Measurements from ENCODE around the gene SERTAD4.
A peak's percentile ranks its signal among the peaks of the same experiment; 100 is the strongest.
"Not testable (repeated sequence)": the region's sequence is repeated elsewhere in the genome, so short reads cannot be mapped to it uniquely, and the experiment has no call there.

Gene SERTAD4

DNA sequence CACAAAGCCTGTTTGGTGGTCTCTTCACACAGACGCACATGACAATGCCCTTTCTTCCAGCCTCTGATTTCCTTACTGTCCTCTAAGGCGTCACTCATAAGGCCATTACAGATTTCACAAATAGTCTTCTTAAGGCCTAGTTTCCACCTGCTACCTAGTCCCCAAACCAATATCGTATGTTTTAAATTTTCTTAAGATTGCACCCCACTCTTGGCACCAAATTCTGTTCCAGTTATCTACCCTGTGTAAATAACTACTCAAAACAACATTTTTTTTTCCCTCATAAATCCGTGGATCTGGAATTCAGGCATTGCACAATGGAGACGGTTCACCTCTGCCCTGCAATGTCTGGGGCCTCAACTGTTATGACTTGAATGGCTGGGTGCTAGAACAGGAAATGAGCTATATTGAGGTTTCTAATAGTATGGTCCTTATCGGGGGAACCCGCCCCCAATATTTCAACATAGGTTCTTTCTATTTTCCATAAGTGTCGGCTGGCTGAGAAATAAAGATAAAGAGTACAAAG is 36.9 kb upstream of the SERTAD4 start:
- Histone ChIP-seq H2BK120ac (ENCODE audit: insufficient read depth, low read length, poor library complexity) (no peak overlapping the region), H3K4me1 (ENCODE audit: control insufficient read depth in 1 of 2, insufficient read depth in 2 of 2, low read length in 2 of 2) (no peaks in the 10 kb centered on the region), H3K4ac (ENCODE audit: low read depth, low read length) (no peak overlapping the region), H4K12ac (ENCODE audit: low read depth, low read length) (no peak overlapping the region), H2AK5ac (ENCODE audit: low read length) (no peak overlapping the region), H3K4me2 (ENCODE audit: low read length) (no peak overlapping the region), H4K91ac (ENCODE audit: low read depth, low read length) (no peak overlapping the region), H2BK12ac (ENCODE audit: low read length) (no peak overlapping the region), H3K18ac (ENCODE audit: low read length) (no peak overlapping the region), H3K23ac (ENCODE audit: low read length) (no peak overlapping the region), H2AFZ (ENCODE audit: insufficient read depth, low read length, poor library complexity) (no peak overlapping the region), H3K4me3 (ENCODE audit: low read depth, low read length) (no peak overlapping the region), H3K9ac (ENCODE audit: low read length) (no peak overlapping the region), H4K8ac (ENCODE audit: low read depth, low read length) (no peak overlapping the region), H3K14ac (ENCODE audit: low read length) (no peak overlapping the region), H3K79me2 (ENCODE audit: control insufficient read depth, insufficient read depth, low read length, poor library complexity) (no peaks in the 10 kb centered on the region), H3K79me1 (ENCODE audit: low read length) (no peaks in the 10 kb centered on the region), H3K27ac (ENCODE audit: low read depth, low read length) (no peak overlapping the region), H3K9me3 (ENCODE audit: insufficient read depth, low read depth, low read length) (peaks cover 1% of the 10 kb centered on the region), H3K36me3 (ENCODE audit: control insufficient read depth in 1 of 2, insufficient read depth in 2 of 2, low read length in 2 of 2) (no peaks in the 10 kb centered on the region), H2BK5ac (ENCODE audit: low read depth, low read length, poor library complexity) (no peak overlapping the region), H3K27me3 (ENCODE audit: insufficient read depth, low read length) (no peaks in the 10 kb centered on the region)
- DNase-seq, result peak; percentile 69 to 87
- WGBS (ENCODE audit: extremely low coverage, insufficient coverage, insufficient read length), result no CpG with 5 or more reads among the region's 8 CpGs

DNA sequence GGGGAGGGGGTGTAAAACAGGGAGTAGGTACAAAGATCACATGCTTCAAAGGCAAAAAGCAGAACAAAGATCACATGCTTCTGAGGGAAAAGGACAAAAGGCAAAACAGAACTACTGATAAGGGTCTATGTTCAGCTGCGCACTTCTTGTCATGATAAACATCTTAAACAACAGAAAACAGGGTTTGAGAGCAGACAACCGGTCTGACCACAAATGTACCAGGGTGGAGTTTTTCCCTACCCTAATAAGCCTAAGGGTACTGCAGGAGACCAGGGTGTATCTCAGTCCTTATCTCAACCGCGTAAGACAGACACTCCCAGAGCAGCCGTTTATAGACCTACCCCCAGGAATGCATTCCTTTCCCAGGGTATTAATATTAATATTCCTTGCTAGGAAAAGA is 36.3 kb upstream of the SERTAD4 start:
- not testable (repeated sequence) for H4K12ac ChIP-seq (ENCODE audit: low read depth, low read length); H3K79me2 ChIP-seq (ENCODE audit: control insufficient read depth, insufficient read depth, low read length, poor library complexity); H3K4me2 ChIP-seq (ENCODE audit: low read length); H3K9me3 ChIP-seq (ENCODE audit: insufficient read depth, low read depth, low read length); H4K8ac ChIP-seq (ENCODE audit: low read depth, low read length); H3K36me3 ChIP-seq (ENCODE audit: control insufficient read depth in 1 of 2, insufficient read depth in 2 of 2, low read length in 2 of 2); H3K14ac ChIP-seq (ENCODE audit: low read length); H4K91ac ChIP-seq (ENCODE audit: low read depth, low read length); H3K4me1 ChIP-seq (ENCODE audit: control insufficient read depth in 1 of 2, insufficient read depth in 2 of 2, low read length in 2 of 2); H2AK5ac ChIP-seq (ENCODE audit: low read length); H3K4ac ChIP-seq (ENCODE audit: low read depth, low read length); H3K27ac ChIP-seq (ENCODE audit: low read depth, low read length); H3K4me3 ChIP-seq (ENCODE audit: low read depth, low read length); H3K27me3 ChIP-seq (ENCODE audit: insufficient read depth, low read length); H2BK12ac ChIP-seq (ENCODE audit: low read length); H2BK5ac ChIP-seq (ENCODE audit: low read depth, low read length, poor library complexity); H3K79me1 ChIP-seq (ENCODE audit: low read length); H3K9ac ChIP-seq (ENCODE audit: low read length); H2AFZ ChIP-seq (ENCODE audit: insufficient read depth, low read length, poor library complexity); H2BK120ac ChIP-seq (ENCODE audit: insufficient read depth, low read length, poor library complexity); H3K18ac ChIP-seq (ENCODE audit: low read length); H3K23ac ChIP-seq (ENCODE audit: low read length)
- WGBS (ENCODE audit: extremely low coverage, insufficient coverage, insufficient read length), result no CpG with 5 or more reads among the region's 5 CpGs
- peak; percentile 79 to 91 for DNase-seq

DNA sequence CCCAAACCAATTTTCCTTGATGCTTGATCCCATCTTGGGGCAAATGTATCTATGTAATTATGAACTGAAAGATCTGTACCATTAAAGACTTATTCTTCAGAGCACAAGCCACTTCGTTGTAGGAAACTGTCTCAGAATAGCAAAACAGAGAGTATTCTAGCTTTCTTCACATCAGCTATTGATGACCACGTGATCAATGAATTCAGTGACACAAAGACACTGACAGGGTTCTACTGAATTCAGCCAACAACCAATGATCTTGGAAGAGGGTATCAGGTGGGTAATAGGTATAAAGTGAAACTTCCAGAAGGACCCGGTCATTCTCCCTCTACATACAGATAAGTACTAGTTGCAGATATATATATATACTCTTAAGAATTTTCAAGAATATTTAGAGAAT is 33.8 kb upstream of the SERTAD4 start:
- Histone ChIP-seq H3K79me2 (ENCODE audit: control insufficient read depth, insufficient read depth, low read length, poor library complexity) (no peaks in the 10 kb centered on the region), H2AFZ (ENCODE audit: insufficient read depth, low read length, poor library complexity) (no peak overlapping the region), H2BK12ac (ENCODE audit: low read length) (no peak overlapping the region), H3K36me3 (ENCODE audit: control insufficient read depth in 1 of 2, insufficient read depth in 2 of 2, low read length in 2 of 2) (no peaks in the 10 kb centered on the region), H2BK5ac (ENCODE audit: low read depth, low read length, poor library complexity) (no peak overlapping the region), H3K14ac (ENCODE audit: low read length) (no peak overlapping the region), H3K4me2 (ENCODE audit: low read length) (no peak overlapping the region), H3K4ac (ENCODE audit: low read depth, low read length) (no peak overlapping the region), H3K9ac (ENCODE audit: low read length) (no peak overlapping the region), H2AK5ac (ENCODE audit: low read length) (no peak overlapping the region), H3K4me3 (ENCODE audit: low read depth, low read length) (no peak overlapping the region), H3K9me3 (ENCODE audit: insufficient read depth, low read depth, low read length) (no peaks in the 10 kb centered on the region), H3K27me3 (ENCODE audit: insufficient read depth, low read length) (no peaks in the 10 kb centered on the region), H2BK120ac (ENCODE audit: insufficient read depth, low read length, poor library complexity) (no peak overlapping the region), H3K79me1 (ENCODE audit: low read length) (no peaks in the 10 kb centered on the region), H3K27ac (ENCODE audit: low read depth, low read length) (no peak overlapping the region), H3K18ac (ENCODE audit: low read length) (no peak overlapping the region), H4K91ac (ENCODE audit: low read depth, low read length) (no peak overlapping the region), H3K4me1 (ENCODE audit: control insufficient read depth in 1 of 2, insufficient read depth in 2 of 2, low read length in 2 of 2) (no peaks in the 10 kb centered on the region), H4K12ac (ENCODE audit: low read depth, low read length) (no peak overlapping the region), H3K23ac (ENCODE audit: low read length) (no peak overlapping the region), H4K8ac (ENCODE audit: low read depth, low read length) (no peak overlapping the region)
- WGBS (ENCODE audit: extremely low coverage, insufficient coverage, insufficient read length), result no CpG with 5 or more reads among the region's 3 CpGs
- no peak for DNase-seq

DNA sequence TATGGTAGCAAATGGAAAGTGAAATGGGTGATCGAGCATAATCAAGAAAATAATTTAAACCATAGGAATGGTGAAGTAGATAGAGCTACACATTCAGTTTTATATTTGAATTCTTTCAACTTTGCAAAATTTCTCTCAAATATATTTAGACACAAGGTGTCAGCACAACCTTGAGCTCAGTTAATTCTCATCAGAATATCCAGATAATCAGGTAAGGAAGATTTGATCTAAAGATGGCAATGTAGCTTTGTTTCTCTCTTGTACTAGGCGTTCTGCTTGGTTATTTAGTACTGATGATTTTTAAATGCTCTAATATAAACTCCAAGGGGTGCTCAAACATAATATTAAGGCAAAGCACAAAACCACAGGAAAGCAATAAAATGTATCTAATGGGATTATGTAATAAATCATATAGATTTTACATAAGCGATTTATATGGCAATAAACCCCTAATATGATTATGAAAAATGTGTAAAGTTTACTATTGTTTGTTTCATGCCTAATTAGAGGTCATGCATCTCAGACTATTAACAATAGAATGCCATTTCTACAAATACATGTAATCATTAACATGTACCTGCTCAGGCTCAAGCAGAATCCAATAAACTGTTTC is 32.4 kb upstream of the SERTAD4 start:
- H4K8ac ChIP-seq (ENCODE audit: low read depth, low read length), result no peak overlapping the region
- no peak overlapping the region for H2AK5ac ChIP-seq (ENCODE audit: low read length)
- H3K4me2 ChIP-seq (ENCODE audit: low read length), result no peak overlapping the region
- H2AFZ ChIP-seq (ENCODE audit: insufficient read depth, low read length, poor library complexity), result no peak overlapping the region
- DNase-seq, result no peak
- no peaks in the 10 kb centered on the region for H3K36me3 ChIP-seq (ENCODE audit: control insufficient read depth in 1 of 2, insufficient read depth in 2 of 2, low read length in 2 of 2)
- H3K14ac ChIP-seq (ENCODE audit: low read length), result no peak overlapping the region
- H4K91ac ChIP-seq (ENCODE audit: low read depth, low read length), result no peak overlapping the region
- whole genome bisulfite sequencing (ENCODE audit: extremely low coverage, insufficient coverage, insufficient read length), result no CpG with 5 or more reads among the region's 3 CpGs
- no peaks in the 10 kb centered on the region for H3K4me1 ChIP-seq (ENCODE audit: control insufficient read depth in 1 of 2, insufficient read depth in 2 of 2, low read length in 2 of 2)
- no peak overlapping the region for H3K4me3 ChIP-seq (ENCODE audit: low read depth, low read length)
- no peak overlapping the region for H4K12ac ChIP-seq (ENCODE audit: low read depth, low read length)
- H3K23ac ChIP-seq (ENCODE audit: low read length), result no peak overlapping the region
- H3K79me2 ChIP-seq (ENCODE audit: control insufficient read depth, insufficient read depth, low read length, poor library complexity), result no peaks in the 10 kb centered on the region
- H3K9me3 ChIP-seq (ENCODE audit: insufficient read depth, low read depth, low read length), result no peaks in the 10 kb centered on the region
- H3K18ac ChIP-seq (ENCODE audit: low read length), result no peak overlapping the region
- no peak overlapping the region for H2BK120ac ChIP-seq (ENCODE audit: insufficient read depth, low read length, poor library complexity)
- no peak overlapping the region for H3K9ac ChIP-seq (ENCODE audit: low read length)
- H3K27ac ChIP-seq (ENCODE audit: low read depth, low read length), result no peak overlapping the region
- no peaks in the 10 kb centered on the region for H3K27me3 ChIP-seq (ENCODE audit: insufficient read depth, low read length)
- H3K79me1 ChIP-seq (ENCODE audit: low read length), result no peaks in the 10 kb centered on the region
- no peak overlapping the region for H2BK5ac ChIP-seq (ENCODE audit: low read depth, low read length, poor library complexity)
- no peak overlapping the region for H3K4ac ChIP-seq (ENCODE audit: low read depth, low read length)
- no peak overlapping the region for H2BK12ac ChIP-seq (ENCODE audit: low read length)
